Measurements from ENCODE around the gene ANO9. TPM values are rescaled to one million over a fixed set of nuclear protein-coding genes. Genes with fewer than 3 reads are reported as not detected.

ANO9 gene
- total RNA-seq, 1 donor from 2014 or later = 1.3 TPM

DNA sequence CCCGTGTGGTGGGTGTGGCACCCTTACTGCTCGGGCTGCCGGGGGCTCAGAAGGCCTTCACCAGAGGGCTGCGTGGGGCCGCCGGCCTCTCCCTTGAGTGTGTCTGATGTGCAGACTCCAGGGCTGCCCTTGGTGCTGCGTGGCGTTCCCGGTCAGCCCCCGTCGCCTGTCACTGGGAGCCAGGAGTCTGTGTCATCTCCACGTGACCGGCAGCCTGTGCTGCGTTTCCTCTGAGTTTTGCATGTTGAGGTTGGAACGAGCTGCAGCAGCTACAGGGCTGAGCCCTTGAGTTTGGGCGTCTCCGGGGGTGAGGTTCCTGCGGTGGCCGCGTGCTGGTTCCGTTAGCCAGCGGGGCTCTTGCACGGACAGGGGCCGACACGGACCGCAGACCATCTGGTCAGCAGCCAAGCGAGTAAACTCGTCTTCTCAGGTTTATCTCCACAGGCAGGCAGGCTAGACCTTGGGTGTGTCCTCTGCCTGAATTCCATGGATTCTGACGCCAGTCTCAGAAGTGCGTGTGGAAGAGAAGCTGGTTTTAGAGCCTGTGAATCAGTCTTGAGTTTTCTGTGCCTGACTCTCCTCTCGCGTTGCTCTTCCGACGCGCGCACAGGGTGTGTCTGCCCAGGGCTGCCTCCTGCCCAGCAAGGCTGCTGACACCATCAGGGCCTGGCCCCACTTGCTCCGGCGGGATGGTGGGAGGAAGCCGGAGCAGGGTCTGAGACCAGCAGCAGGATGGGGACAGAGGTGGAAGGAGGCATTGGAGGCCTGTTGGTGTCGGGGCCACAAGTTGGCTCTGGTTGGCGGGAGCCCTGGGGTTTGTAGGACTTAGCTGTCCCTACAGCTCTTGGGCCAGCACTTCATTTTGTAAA, 18.8 kb upstream of the ANO9 start:
- no peaks in the 10 kb centered on the region for H3K36me3 ChIP-seq

DNA sequence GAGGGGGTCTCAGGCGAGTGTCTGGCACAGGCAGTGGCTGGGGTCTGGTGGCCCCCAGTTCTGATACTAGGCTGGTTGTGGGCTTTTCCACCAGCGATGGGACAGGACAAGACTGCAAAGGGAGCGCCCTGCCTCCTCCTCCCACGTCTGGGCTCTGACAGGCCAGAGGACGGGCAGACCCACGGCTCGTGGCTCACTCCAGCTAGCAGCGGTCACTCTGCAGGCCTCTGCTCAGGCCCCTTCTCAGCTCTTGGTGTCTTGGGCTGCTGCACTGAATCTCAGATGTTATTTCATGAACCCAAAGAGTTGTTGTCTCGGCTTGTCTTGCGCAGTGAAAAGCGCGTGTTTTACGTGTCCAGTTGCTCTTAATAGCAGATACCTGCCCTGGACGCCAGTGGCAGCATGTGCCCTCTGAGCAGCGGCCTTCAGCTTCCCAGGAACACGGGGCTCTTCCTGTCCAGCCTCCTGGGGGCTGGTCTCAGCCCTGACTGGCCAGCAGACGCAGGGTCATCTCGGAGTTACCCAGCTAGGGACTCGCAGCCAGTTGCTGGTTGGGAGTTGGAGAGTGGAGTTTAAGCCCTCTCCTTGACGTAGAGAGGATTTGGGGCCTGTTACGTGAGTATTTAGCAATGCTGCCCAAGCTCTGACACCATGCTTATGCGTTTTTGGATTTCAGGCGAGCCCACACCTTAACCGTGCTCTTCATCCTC, 17.9 kb upstream of the ANO9 start:
- Mint-ChIP-seq H3K4me3 (no peak overlapping the region), H3K27ac (peak overlapping the region; percentile 42), H3K36me3 (peaks cover 6% of the 10 kb centered on the region), H3K27me3 (ENCODE audit: insufficient read depth, low read depth) (no peaks in the 10 kb centered on the region), H3K4me1 (peaks cover 10% of the 10 kb centered on the region), H3K9me3 (no peaks in the 10 kb centered on the region)
- no peak for TF ChIP-seq EZH2phosphoT487 (IDR thresholded peaks at IDR 0.05)
- TF ChIP-seq EZH2 (IDR thresholded peaks at IDR 0.05) = no peak
- no peak for TF ChIP-seq CTCF (IDR thresholded peaks at IDR 0.05)
- H3K9ac ChIP-seq = no peak overlapping the region
- H3F3A ChIP-seq (ENCODE audit: low read depth) = no peaks in the 10 kb centered on the region
- no peak overlapping the region for H3K27ac ChIP-seq
- H3K4me2 ChIP-seq = no peak overlapping the region
- H3K4me1 ChIP-seq = no peaks in the 10 kb centered on the region
- peaks cover 43% of the 10 kb centered on the region for H3K79me2 ChIP-seq (ENCODE audit: low read depth)
- no peak overlapping the region for H3K4me3 ChIP-seq
- H2AFZ ChIP-seq (replicated peaks) = no peak overlapping the region
- H4K20me1 ChIP-seq (ENCODE audit: low read depth) = peaks cover 19% of the 10 kb centered on the region
- no peaks in the 10 kb centered on the region for H3K27me3 ChIP-seq
- no peaks in the 10 kb centered on the region for H3K36me3 ChIP-seq
- H3K9me3 ChIP-seq (ENCODE audit: low read depth) = no peaks in the 10 kb centered on the region
- no peak for DNase-seq (ENCODE audit: low spot score)

More for the DNA sequence above, 18.8 kb upstream of the ANO9 start:
- Histone ChIP-seq H3K4me3 (no peak overlapping the region), H3K4me1 (no peaks in the 10 kb centered on the region), H3F3A (ENCODE audit: low read depth) (no peaks in the 10 kb centered on the region), H3K79me2 (ENCODE audit: low read depth) (peaks cover 34% of the 10 kb centered on the region), H3K9ac (no peak overlapping the region), H3K9me3 (ENCODE audit: low read depth) (no peaks in the 10 kb centered on the region), H3K4me2 (no peak overlapping the region), H3K27ac (no peak overlapping the region), H2AFZ (replicated peaks) (no peak overlapping the region), H3K27me3 (no peaks in the 10 kb centered on the region), H4K20me1 (ENCODE audit: low read depth) (peaks cover 10% of the 10 kb centered on the region)
- no peak for DNase-seq (ENCODE audit: low spot score)
- Mint-ChIP-seq H3K4me3 (no peak overlapping the region), H3K9me3 (no peaks in the 10 kb centered on the region), H3K27me3 (ENCODE audit: insufficient read depth, low read depth) (no peaks in the 10 kb centered on the region), H3K36me3 (peaks cover 4% of the 10 kb centered on the region), H3K27ac (peak overlapping the region; percentile 46), H3K4me1 (peaks cover 10% of the 10 kb centered on the region)
- TF ChIP-seq EZH2phosphoT487 (IDR thresholded peaks at IDR 0.05) (no peak), EZH2 (IDR thresholded peaks at IDR 0.05) (no peak), CTCF (IDR thresholded peaks at IDR 0.05) (no peak)

DNA sequence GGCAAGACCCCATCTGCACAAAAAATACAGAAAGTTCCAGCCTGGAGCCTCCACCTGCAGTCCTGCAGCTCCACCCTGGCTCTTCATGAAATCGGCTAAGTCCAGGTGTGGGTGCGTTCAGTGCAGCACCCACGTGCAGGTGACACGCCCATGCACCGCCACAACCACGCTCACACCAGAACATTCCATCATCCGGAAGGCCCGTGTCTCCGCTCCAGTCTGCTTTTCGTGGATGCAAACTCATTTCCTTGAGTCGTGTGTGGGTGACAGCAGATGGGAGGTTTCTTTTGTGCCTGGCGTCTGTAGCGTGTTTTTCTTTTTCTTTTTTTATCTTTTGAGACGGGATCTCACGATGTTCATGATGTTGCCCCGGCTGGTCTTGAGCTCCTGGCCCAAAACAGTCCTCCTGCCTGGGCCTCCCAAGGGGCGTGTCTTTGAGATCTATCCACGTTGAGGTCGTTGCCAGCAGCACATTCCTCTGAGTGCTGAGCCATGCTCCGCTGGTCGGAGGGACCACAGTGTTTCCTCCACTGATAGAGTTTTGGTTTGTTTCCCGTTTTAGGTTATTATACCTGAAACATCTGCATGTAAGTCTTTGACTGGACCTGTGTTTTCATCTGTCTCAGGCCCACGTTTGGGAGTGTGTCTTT, 15.4 kb upstream of the ANO9 start:
- H3K9ac ChIP-seq = no peak overlapping the region
- H3K9me3 ChIP-seq (ENCODE audit: low read depth) = no peaks in the 10 kb centered on the region
- Mint-ChIP-seq H3K4me1 (peaks cover 10% of the 10 kb centered on the region), H3K27me3 (ENCODE audit: insufficient read depth, low read depth) (peaks cover 3% of the 10 kb centered on the region), H3K27ac (no peak overlapping the region), H3K4me3 (no peak overlapping the region), H3K9me3 (no peaks in the 10 kb centered on the region), H3K36me3 (peaks cover 9% of the 10 kb centered on the region)
- no peaks in the 10 kb centered on the region for H3K4me1 ChIP-seq
- no peak for TF ChIP-seq EZH2 (IDR thresholded peaks at IDR 0.05)
- TF ChIP-seq EZH2phosphoT487 (IDR thresholded peaks at IDR 0.05) = no peak
- TF ChIP-seq CTCF (IDR thresholded peaks at IDR 0.05) = no peak
- no peak overlapping the region for H3K4me2 ChIP-seq
- no peaks in the 10 kb centered on the region for H3K36me3 ChIP-seq
- H3K79me2 ChIP-seq (ENCODE audit: low read depth) = peaks cover 65% of the 10 kb centered on the region
- no peaks in the 10 kb centered on the region for H3K27me3 ChIP-seq
- no peak overlapping the region for H3K4me3 ChIP-seq
- H4K20me1 ChIP-seq (ENCODE audit: low read depth) = peaks cover 28% of the 10 kb centered on the region
- DNase-seq (ENCODE audit: low spot score) = no peak
- no peaks in the 10 kb centered on the region for H3F3A ChIP-seq (ENCODE audit: low read depth)
- no peak overlapping the region for H3K27ac ChIP-seq
- H2AFZ ChIP-seq (replicated peaks) = no peak overlapping the region
